ENCODE results near the gene EGFR. TPM values are rescaled to one million over a fixed set of nuclear protein-coding genes. Genes with fewer than 3 reads are reported as not detected.

Gene EGFR
- total RNA-seq, 1 experiment from 2014 or later: 50.0 TPM

DNA sequence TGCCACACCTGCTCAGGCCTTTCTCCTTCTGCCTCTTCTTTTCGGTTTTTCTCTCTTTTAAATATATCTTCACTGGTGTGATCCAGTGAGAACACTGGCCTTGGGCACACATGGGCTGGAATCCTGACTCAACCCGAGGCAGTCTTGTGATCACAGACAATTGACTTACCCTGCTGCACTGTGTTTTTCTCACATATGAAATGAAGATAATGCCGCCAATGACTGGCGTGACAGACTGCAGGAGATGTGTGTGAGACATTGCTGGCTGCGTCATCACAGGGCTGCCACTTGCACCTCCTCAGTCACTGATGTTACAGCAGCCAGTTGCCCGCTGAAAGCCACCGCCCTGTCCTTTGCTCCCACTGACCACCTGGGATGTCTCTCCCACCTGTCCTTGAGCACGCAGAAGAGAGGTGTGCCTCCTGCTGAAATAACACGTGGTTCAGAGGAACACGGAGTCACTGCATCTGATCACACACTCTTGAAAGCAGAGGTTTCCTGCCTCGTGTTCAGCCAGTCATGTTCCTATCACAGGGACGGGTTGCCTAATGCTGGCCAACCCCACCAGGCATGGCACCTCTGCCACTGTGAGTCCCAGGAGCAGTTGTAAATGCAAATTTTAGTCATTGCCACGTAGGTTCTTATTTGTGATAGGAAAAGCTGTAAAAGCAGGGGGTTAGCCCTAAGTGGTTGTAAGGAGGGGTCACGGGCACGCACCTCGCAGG is 221.8 kb downstream of the EGFR start:
- Histone ChIP-seq H3K79me2 (ENCODE audit: low read length) (no peaks in the 10 kb centered on the region), H3K4me1 (ENCODE audit: insufficient read depth, low read length) (peaks cover 7% of the 10 kb centered on the region; the same call in 1 of the 2 replicates), H3K27me3 (ENCODE audit: low read length) (no peaks in the 10 kb centered on the region), H2AFZ (ENCODE audit: low read length) (no peak overlapping the region), H3K9me2 (replicated peaks; ENCODE audit: low read length) (no peaks in the 10 kb centered on the region), H3K9me3 (ENCODE audit: low read length) (no peaks in the 10 kb centered on the region), H3K4me3 (ENCODE audit: low read length) (no peak overlapping the region), H3K27ac (ENCODE audit: low read length) (no peak overlapping the region), H3K9ac (ENCODE audit: low read length) (no peak overlapping the region), H3K36me3 (ENCODE audit: low read depth, low read length) (no peaks in the 10 kb centered on the region), H3F3A (ENCODE audit: low read length, unreplicated experiment) (no peaks in the 10 kb centered on the region), H3K4me2 (ENCODE audit: low read length) (no peak overlapping the region), H4K20me1 (ENCODE audit: low read length) (no peaks in the 10 kb centered on the region)
- ChIA-PET POLR2A (ENCODE audit: unreplicated experiment) (no interaction called here), CTCF (no interaction called here)
- TF ChIP-seq EZH2 (IDR thresholded peaks at IDR 0.05; ENCODE audit: low read length, unreplicated experiment): no peak
- TF ChIP-seq, protein P1, sequence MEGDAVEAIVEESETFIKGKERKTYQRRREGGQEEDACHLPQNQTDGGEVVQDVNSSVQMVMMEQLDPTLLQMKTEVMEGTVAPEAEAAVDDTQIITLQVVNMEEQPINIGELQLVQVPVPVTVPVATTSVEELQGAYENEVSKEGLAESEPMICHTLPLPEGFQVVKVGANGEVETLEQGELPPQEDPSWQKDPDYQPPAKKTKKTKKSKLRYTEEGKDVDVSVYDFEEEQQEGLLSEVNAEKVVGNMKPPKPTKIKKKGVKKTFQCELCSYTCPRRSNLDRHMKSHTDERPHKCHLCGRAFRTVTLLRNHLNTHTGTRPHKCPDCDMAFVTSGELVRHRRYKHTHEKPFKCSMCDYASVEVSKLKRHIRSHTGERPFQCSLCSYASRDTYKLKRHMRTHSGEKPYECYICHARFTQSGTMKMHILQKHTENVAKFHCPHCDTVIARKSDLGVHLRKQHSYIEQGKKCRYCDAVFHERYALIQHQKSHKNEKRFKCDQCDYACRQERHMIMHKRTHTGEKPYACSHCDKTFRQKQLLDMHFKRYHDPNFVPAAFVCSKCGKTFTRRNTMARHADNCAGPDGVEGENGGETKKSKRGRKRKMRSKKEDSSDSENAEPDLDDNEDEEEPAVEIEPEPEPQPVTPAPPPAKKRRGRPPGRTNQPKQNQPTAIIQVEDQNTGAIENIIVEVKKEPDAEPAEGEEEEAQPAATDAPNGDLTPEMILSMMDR (conservative IDR thresholded peaks at IDR 0.05; ENCODE audit: low read depth, low read length): no peak
- TF ChIP-seq EZH2phosphoT487 (IDR thresholded peaks at IDR 0.05; ENCODE audit: borderline replicate concordance, low read length): no peak
- no TSS peak for BruUV-seq (replicated peaks)
- no peak for ATAC-seq
- intact Hi-C loops (cut with micrococcal nuclease): no loop called here
- no peak for DNase-seq

DNA sequence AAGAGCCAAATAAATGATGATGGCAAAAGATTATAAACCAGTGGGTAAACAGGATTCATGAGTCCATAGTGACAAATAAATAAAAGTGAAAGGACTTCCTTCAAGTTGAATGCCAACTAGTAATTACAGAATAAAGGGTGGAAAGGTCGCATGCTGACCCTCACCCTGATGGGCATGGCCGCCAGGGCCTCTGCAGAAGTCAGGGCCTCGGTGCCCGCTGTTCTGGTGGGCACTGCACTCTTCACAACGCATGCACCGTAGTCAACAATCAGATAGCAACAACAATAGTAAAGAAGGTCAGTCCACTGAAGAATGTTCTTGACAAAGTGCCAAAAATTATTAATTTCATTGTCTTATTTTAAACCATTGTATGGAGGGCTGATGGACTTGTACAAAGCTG is 223.1 kb downstream of the EGFR start:
- TF ChIP-seq EZH2phosphoT487 (IDR thresholded peaks at IDR 0.05; ENCODE audit: borderline replicate concordance, low read length) (no peak), EZH2 (IDR thresholded peaks at IDR 0.05; ENCODE audit: low read length, unreplicated experiment) (no peak)
- TF ChIP-seq, protein P1 (conservative IDR thresholded peaks at IDR 0.05; ENCODE audit: low read depth, low read length): no peak
- no peaks in the 10 kb centered on the region for H4K20me1 ChIP-seq (ENCODE audit: low read length)
- no peaks in the 10 kb centered on the region for H3K79me2 ChIP-seq (ENCODE audit: low read length)
- intact Hi-C loops (cut with micrococcal nuclease): no loop called here
- ATAC-seq: no peak
- BruUV-seq (replicated peaks): no TSS peak
- no peak overlapping the region for H3K9ac ChIP-seq (ENCODE audit: low read length)
- no peak for DNase-seq
- H3K4me3 ChIP-seq (ENCODE audit: low read length): no peak overlapping the region
- no peaks in the 10 kb centered on the region for H3K27me3 ChIP-seq (ENCODE audit: low read length)
- ChIA-PET CTCF (no interaction called here), POLR2A (ENCODE audit: unreplicated experiment) (no interaction called here)
- H3F3A ChIP-seq (ENCODE audit: low read length, unreplicated experiment): no peaks in the 10 kb centered on the region
- H3K27ac ChIP-seq (ENCODE audit: low read length): no peak overlapping the region
- H2AFZ ChIP-seq (ENCODE audit: low read length): no peak overlapping the region
- no peak overlapping the region for H3K4me2 ChIP-seq (ENCODE audit: low read length)
- H3K36me3 ChIP-seq (ENCODE audit: low read depth, low read length): no peaks in the 10 kb centered on the region
- H3K9me2 ChIP-seq (replicated peaks; ENCODE audit: low read length): no peaks in the 10 kb centered on the region
- H3K4me1 ChIP-seq (ENCODE audit: insufficient read depth, low read length): peaks cover 18% of the 10 kb centered on the region
- no peaks in the 10 kb centered on the region for H3K9me3 ChIP-seq (ENCODE audit: low read length)

DNA sequence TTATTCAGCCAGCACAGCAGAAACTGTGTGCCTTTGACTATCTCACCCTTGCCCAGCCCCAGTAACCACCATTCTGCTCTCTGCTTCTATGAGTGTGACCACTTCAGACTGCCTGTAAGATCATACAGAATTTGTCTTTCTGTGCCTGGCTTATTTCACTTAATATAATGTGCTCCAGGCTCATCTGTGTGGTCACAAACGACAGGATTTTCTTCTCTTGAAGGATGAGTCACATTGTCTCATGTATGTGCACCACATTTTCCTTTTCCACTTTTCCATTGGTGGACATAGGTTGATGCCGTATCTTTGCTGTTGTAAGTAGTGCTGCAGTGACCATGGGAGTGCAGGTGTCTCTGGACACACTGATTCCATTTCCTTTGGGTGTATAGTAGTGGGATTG is 223.8 kb downstream of the EGFR start:
- DNase-seq (no peak), ATAC-seq (no peak)
- Histone ChIP-seq H3K4me3 (ENCODE audit: low read length) (no peak overlapping the region), H3K4me2 (ENCODE audit: low read length) (no peak overlapping the region), H2AFZ (ENCODE audit: low read length) (no peak overlapping the region), H3K79me2 (ENCODE audit: low read length) (no peaks in the 10 kb centered on the region), H3K9ac (ENCODE audit: low read length) (no peak overlapping the region), H3K27me3 (ENCODE audit: low read length) (no peaks in the 10 kb centered on the region), H3K9me2 (replicated peaks; ENCODE audit: low read length) (no peaks in the 10 kb centered on the region), H4K20me1 (ENCODE audit: low read length) (no peaks in the 10 kb centered on the region), H3K27ac (ENCODE audit: low read length) (no peak overlapping the region), H3K9me3 (ENCODE audit: low read length) (no peaks in the 10 kb centered on the region), H3K4me1 (ENCODE audit: insufficient read depth, low read length) (peaks cover 23% of the 10 kb centered on the region), H3F3A (ENCODE audit: low read length, unreplicated experiment) (no peaks in the 10 kb centered on the region), H3K36me3 (ENCODE audit: low read depth, low read length) (no peaks in the 10 kb centered on the region)
- CTCF ChIA-PET: no interaction called here
- TF ChIP-seq EZH2 (IDR thresholded peaks at IDR 0.05; ENCODE audit: low read length, unreplicated experiment) (no peak), EZH2phosphoT487 (IDR thresholded peaks at IDR 0.05; ENCODE audit: borderline replicate concordance, low read length) (no peak)
- TF ChIP-seq, protein P1 (conservative IDR thresholded peaks at IDR 0.05; ENCODE audit: low read depth, low read length): no peak
- intact Hi-C loops (cut with micrococcal nuclease): no loop called here
- POLR2A ChIA-PET (ENCODE audit: unreplicated experiment): no interaction called here
- BruUV-seq (replicated peaks): no TSS peak
